HepG2 (cell line): ENCODE measurements around the gene ELL3. TPM values are rescaled to one million over a fixed set of nuclear protein-coding genes. Genes with fewer than 3 reads are reported as not detected.
A peak's percentile ranks its signal among the peaks of the same experiment; 100 is the strongest.

Experiments
- BCL6 ChIP-seq: IDR thresholded peaks from 2 replicates; pipeline ENCODE4 v1.6.1; 2016; ENCODE audit warnings: missing genetic modification reagents, missing compliant biosample characterization
- CC2D1A ChIP-seq: sonication (generic); formaldehyde crosslinking; IDR thresholded peaks from 2 replicates; pipeline ENCODE4 v1.8.1; 2023; ENCODE audit warnings: mild to moderate bottlenecking, missing genetic modification reagents
- FIP1L1 ChIP-seq: fragments of 200-400 bp; formaldehyde crosslinking; IDR thresholded peaks from 2 replicates; pipeline ENCODE4 v1.6.1; 2018; ENCODE audit warnings: low read depth, mild to moderate bottlenecking, low read length, moderate library complexity, borderline replicate concordance; ENCODE audit not compliant: insufficient read depth
- FOXO1 ChIP-seq: sonication (generic); formaldehyde crosslinking; IDR thresholded peaks from 2 replicates; pipeline ENCODE4 v1.4.0; 2020; ENCODE audit warnings: missing genetic modification reagents
- HMGA1 ChIP-seq: sonication (generic); formaldehyde crosslinking; conservative IDR thresholded peaks from 2 replicates; pipeline ENCODE4 v1.4.0; 2020; ENCODE audit warnings: missing genetic modification reagents
- KDM5B ChIP-seq: sonication (generic); formaldehyde crosslinking; IDR thresholded peaks from 2 replicates; pipeline ENCODE4 v1.4.0; 2020; ENCODE audit warnings: missing genetic modification reagents, mild to moderate bottlenecking, borderline replicate concordance
- MIER2 ChIP-seq: IDR thresholded peaks from 2 replicates; pipeline ENCODE4 v1.6.1; 2016; ENCODE audit warnings: missing biosample characterization, missing genetic modification reagents
- RAD51 ChIP-seq: fragments of 450-650 bp; IDR thresholded peaks from 2 replicates; pipeline ENCODE4 v1.6.1; 2016; ENCODE audit warnings: borderline replicate concordance
- RFXAP ChIP-seq: sonication (generic); formaldehyde crosslinking; IDR thresholded peaks from 2 replicates; pipeline ENCODE4 v1.4.0; 2020; ENCODE audit warnings: missing genetic modification reagents, borderline replicate concordance
- SIX1 ChIP-seq: sonication (generic); formaldehyde crosslinking; IDR thresholded peaks from 2 replicates; pipeline ENCODE4 v1.4.0; 2020; ENCODE audit warnings: missing genetic modification reagents, borderline replicate concordance
- SMAD1 ChIP-seq: sonication (generic); formaldehyde crosslinking; IDR thresholded peaks from 2 replicates; pipeline ENCODE4 v1.4.0; 2020; ENCODE audit warnings: missing genetic modification reagents, low read depth, mild to moderate bottlenecking, borderline replicate concordance
- SMAD3 ChIP-seq: sonication (generic); formaldehyde crosslinking; IDR thresholded peaks from 2 replicates; pipeline ENCODE4 v1.4.0; 2020; ENCODE audit warnings: missing genetic modification reagents
- SNAPC2 ChIP-seq: sonication (generic); formaldehyde crosslinking; IDR thresholded peaks from 2 replicates; pipeline ENCODE4 v1.8.1; 2022; ENCODE audit warnings: mild to moderate bottlenecking, missing genetic modification reagents
- TBX2 ChIP-seq: sonication (generic); formaldehyde crosslinking; IDR thresholded peaks from 2 replicates; pipeline ENCODE4 v1.5.0; 2020; ENCODE audit warnings: missing genetic modification reagents, mild to moderate bottlenecking, borderline replicate concordance
- ZC3H13 ChIP-seq: sonication (generic); formaldehyde crosslinking; IDR thresholded peaks from 2 replicates; pipeline ENCODE4 v1.8.1; 2023; ENCODE audit warnings: mild to moderate bottlenecking, missing genetic modification reagents, moderate library complexity
- ZFAT ChIP-seq: sonication (generic); formaldehyde crosslinking; conservative IDR thresholded peaks from 2 replicates; pipeline ENCODE4 v1.8.1; 2023; ENCODE audit warnings: missing genetic modification reagents, inconsistent platforms
- ZFP36L1 ChIP-seq: sonication (generic); formaldehyde crosslinking; IDR thresholded peaks from 2 replicates; pipeline ENCODE4 v1.8.0; 2022; ENCODE audit warnings: mild to moderate bottlenecking, missing genetic modification reagents, moderate library complexity
- ZNF253 ChIP-seq: sonication (generic); formaldehyde crosslinking; IDR thresholded peaks from 2 replicates; pipeline ENCODE4 v1.8.0; 2022; ENCODE audit warnings: mild to moderate bottlenecking, missing genetic modification reagents, borderline replicate concordance
- ZNF317 ChIP-seq: sonication (generic); formaldehyde crosslinking; IDR thresholded peaks from 2 replicates; pipeline ENCODE4 v1.5.0; 2020; ENCODE audit warnings: mild to moderate bottlenecking, missing genetic modification reagents
- ZNF331 ChIP-seq: sonication (generic); formaldehyde crosslinking; IDR thresholded peaks from 2 replicates; pipeline ENCODE4 v1.4.0; 2020; ENCODE audit warnings: missing genetic modification reagents
- ZNF891 ChIP-seq: sonication (generic); formaldehyde crosslinking; IDR thresholded peaks from 2 replicates; pipeline ENCODE4 v1.5.0; 2020; ENCODE audit warnings: mild to moderate bottlenecking, missing genetic modification reagents
- ZSCAN9 ChIP-seq: IDR thresholded peaks from 2 replicates; pipeline ENCODE4 v1.6.1; 2016; ENCODE audit warnings: borderline replicate concordance
- polyA plus RNA-seq, 8 experiments: library from polyadenylated mRNA; depleted of rRNA in 3 of 8; stranded (reverse) in 7 of 8; unstranded in 1 of 8; fragments of >200 nt; fragmentation: Illumina TruSeq in 4 of 8; extraction: Trizol in 4 of 8; gene quantifications; 2 replicates each; pipeline versions ENCODE4 v1.2.1 to v1.2.3, GENCODE V29; 2011 to 2016; ENCODE audit warnings: low read depth in 4 of 8, missing spikeins in 1 of 8, mixed read lengths in 1 of 8; ENCODE audit not compliant: insufficient read depth in 1 of 8
- total RNA-seq, 5 experiments: library from RNA; depleted of rRNA; stranded (reverse); fragments of >200 nt; fragmentation: Illumina TruSeq; extraction: Trizol; gene quantifications; 2 replicates each; pipeline ENCODE4 v1.2.3, GENCODE V29; 2016; ENCODE audit warnings: low read depth in 1 of 5
- TF ChIP-seq, protein P1 (sequence below): sonication (generic); formaldehyde crosslinking; IDR thresholded peaks from 2 replicates; pipeline ENCODE4 v1.4.0; 2020; ENCODE audit warnings: mild to moderate bottlenecking, missing genetic modification reagents
- TF ChIP-seq, protein P2 (sequence below): sonication (generic); formaldehyde crosslinking; IDR thresholded peaks from 2 replicates; pipeline ENCODE4 v1.8.0; 2022; ENCODE audit warnings: mild to moderate bottlenecking, missing genetic modification reagents, moderate library complexity
- TF ChIP-seq, protein P3 (sequence below): IDR thresholded peaks from 2 replicates; pipeline ENCODE4 v1.6.1; 2016; ENCODE audit warnings: mild to moderate bottlenecking

Gene ELL3
- total and polyA plus RNA-seq, 2 of the 13 experiments (the other 11 are each of a cell fraction or from before 2014, with no cell fraction given), result 6.1 to 8.8 TPM

DNA sequence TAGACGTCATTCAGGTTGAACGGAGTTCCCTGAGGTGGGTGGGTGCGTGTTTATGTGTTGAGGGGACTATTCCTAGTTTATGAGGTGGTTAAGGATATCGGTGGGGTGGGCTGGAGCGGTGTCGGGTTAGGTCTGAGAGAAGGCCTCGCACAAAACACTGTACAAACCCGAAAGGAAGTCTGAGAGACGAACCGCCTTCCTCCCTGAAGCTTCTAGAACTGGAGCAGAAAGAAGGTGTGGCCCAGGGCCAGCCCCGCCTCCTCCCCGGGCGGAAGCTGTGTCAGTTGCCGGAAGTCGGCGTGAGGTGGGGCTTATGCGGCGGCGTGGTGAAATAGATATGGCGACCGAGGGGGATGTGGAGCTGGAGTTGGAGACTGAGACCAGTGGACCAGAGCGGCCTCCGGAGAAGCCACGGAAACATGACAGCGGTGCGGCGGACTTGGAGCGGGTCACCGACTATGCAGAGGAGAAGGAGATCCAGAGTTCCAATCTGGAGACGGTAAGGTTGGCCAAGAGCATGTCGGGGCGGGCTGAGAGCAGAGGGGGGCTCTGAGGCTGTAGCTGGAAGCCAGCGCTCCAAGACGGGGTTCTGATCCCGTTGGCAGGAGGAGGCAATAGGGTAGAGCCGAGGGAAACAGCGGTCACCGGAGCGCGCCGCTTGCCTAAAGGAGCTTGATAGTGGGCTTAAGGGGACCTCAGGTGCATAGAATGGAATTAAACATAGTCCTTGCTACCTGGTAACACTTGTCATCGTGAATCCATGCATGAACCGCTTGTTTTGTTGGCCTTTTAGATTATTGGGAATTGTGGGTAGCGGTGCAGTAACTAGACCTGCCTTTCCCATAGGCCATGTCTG, 23.7 kb upstream of the ELL3 start, which contains the start of gene HYPK (continued):
- TF ChIP-seq, protein P1, sequence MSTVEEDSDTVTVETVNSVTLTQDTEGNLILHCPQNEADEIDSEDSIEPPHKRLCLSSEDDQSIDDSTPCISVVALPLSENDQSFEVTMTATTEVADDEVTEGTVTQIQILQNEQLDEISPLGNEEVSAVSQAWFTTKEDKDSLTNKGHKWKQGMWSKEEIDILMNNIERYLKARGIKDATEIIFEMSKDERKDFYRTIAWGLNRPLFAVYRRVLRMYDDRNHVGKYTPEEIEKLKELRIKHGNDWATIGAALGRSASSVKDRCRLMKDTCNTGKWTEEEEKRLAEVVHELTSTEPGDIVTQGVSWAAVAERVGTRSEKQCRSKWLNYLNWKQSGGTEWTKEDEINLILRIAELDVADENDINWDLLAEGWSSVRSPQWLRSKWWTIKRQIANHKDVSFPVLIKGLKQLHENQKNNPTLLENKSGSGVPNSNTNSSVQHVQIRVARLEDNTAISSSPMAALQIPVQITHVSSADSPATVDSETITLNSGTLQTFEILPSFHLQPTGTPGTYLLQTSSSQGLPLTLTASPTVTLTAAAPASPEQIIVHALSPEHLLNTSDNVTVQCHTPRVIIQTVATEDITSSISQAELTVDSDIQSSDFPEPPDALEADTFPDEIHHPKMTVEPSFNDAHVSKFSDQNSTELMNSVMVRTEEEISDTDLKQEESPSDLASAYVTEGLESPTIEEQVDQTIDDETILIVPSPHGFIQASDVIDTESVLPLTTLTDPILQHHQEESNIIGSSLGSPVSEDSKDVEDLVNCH (CRISPR knock-in tag), result no peak
- TF ChIP-seq ZC3H13 (CRISPR knock-in tag), result peak; percentile 82; the same call in 1 of the 2 replicates
- TF ChIP-seq, protein P2, sequence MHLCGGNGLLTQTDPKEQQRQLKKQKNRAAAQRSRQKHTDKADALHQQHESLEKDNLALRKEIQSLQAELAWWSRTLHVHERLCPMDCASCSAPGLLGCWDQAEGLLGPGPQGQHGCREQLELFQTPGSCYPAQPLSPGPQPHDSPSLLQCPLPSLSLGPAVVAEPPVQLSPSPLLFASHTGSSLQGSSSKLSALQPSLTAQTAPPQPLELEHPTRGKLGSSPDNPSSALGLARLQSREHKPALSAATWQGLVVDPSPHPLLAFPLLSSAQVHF, result no peak
- TF ChIP-seq KDM5B (CRISPR knock-in tag), result peak; percentile 66; the same call in 1 of the 2 replicates
- TF ChIP-seq RAD51, result no peak
- TF ChIP-seq HMGA1 (CRISPR knock-in tag), result no peak
- no peak; the same call in 1 of the 2 replicates for TF ChIP-seq ZNF331 (CRISPR knock-in tag)
- TF ChIP-seq SMAD3 (CRISPR knock-in tag), result 0 out of 2 replicates have a peak, but pooled peaks have one; percentile 20
- TF ChIP-seq TBX2 (CRISPR knock-in tag), result 0 out of 2 replicates have a peak, but pooled peaks have one; percentile 54
- TF ChIP-seq BCL6 (CRISPR knock-in tag), result no peak
- TF ChIP-seq, protein P3, sequence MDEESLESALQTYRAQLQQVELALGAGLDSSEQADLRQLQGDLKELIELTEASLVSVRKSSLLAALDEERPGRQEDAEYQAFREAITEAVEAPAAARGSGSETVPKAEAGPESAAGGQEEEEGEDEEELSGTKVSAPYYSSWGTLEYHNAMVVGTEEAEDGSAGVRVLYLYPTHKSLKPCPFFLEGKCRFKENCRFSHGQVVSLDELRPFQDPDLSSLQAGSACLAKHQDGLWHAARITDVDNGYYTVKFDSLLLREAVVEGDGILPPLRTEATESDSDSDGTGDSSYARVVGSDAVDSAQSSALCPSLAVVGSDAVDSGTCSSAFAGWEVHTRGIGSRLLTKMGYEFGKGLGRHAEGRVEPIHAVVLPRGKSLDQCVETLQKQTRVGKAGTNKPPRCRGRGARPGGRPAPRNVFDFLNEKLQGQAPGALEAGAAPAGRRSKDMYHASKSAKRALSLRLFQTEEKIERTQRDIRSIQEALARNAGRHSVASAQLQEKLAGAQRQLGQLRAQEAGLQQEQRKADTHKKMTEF (CRISPR knock-in tag), result peak; percentile 71; the same call in 1 of the 2 replicates
- no peak for TF ChIP-seq ZFAT (CRISPR knock-in tag)
- TF ChIP-seq RFXAP, result no peak
- TF ChIP-seq FIP1L1, result no peak
- TF ChIP-seq ZNF253 (CRISPR knock-in tag), result no peak
- TF ChIP-seq SNAPC2, result peak; percentile 37; the same call in 1 of the 2 replicates
- 0 out of 2 replicates have a peak, but pooled peaks have one; percentile 60 for TF ChIP-seq ZNF317 (CRISPR knock-in tag)
- no peak for TF ChIP-seq MIER2 (CRISPR knock-in tag)
- TF ChIP-seq SIX1, result peak; percentile 45; the same call in 1 of the 2 replicates
- TF ChIP-seq FOXO1 (CRISPR knock-in tag), result no peak
- TF ChIP-seq SMAD1 (CRISPR knock-in tag), result no peak
- TF ChIP-seq CC2D1A (CRISPR knock-in tag), result no peak
- peak; percentile 90 for TF ChIP-seq ZNF891 (CRISPR knock-in tag)
- TF ChIP-seq ZSCAN9 (CRISPR knock-in tag), result 0 out of 2 replicates have a peak, but pooled peaks have one; percentile 27
- peak; percentile 75; the same call in 1 of the 2 replicates for TF ChIP-seq ZFP36L1 (CRISPR knock-in tag)
